Mesenteric fat pad (tissue), 1 donor: ENCODE results near the gene KANK2. TPM values are rescaled to one million over a fixed set of nuclear protein-coding genes. Genes with fewer than 3 reads are reported as not detected.

Source experiments
- DNase-seq: peaks from one replicate; pipeline ENCODE4 v3.0.0-alpha.2; 2020; ENCODE audit warnings: low spot score
- total RNA-seq: library from RNA; stranded (reverse); fragmentation: NEBNext Ultra II Directional; extraction: Animal tissue kit (Norgen Biotek cat#: 25700); gene quantifications from one replicate; pipeline ENCODE4 v1.2.1, GENCODE V29; 2021
- donor health status: DM: yes; HTN: yes; CAD: no.

Gene KANK2
- total RNA-seq, 1 donor from 2014 or later = 121 TPM

DNA sequence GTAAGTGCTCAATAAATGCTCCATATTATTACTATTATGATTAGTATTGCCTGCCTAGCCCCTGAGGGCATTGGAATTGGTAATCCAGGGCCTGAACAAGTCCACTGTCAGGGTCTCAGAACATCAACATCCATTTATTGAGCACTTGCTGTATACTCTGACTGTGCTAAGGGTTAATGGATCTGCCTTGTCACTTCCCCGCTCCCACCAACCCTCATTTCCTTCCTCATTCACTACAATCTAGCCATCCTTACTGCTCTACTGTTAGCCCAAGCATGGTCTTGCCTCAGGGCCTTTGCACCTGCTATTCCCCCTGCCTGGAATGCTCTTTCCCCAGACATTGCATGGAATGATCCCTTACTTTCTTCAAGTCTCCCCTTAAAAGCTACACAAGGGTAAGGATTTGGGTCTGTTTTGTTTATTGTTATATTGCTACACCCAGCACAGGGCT is 29.4 kb upstream of the KANK2 start:
- DNase-seq = no peak

GRCh38 chr19:11225815-11226214 is 28.5 kb upstream of the KANK2 start:
- DNase-seq = no peak

GRCh38 chr19:11225172-11225571 is 27.8 kb upstream of the KANK2 start:
- no peak for DNase-seq

- no peak for DNase-seq
Measured at GRCh38 chr19:11224429-11224828, 27.1 kb upstream of the KANK2 start.

DNA sequence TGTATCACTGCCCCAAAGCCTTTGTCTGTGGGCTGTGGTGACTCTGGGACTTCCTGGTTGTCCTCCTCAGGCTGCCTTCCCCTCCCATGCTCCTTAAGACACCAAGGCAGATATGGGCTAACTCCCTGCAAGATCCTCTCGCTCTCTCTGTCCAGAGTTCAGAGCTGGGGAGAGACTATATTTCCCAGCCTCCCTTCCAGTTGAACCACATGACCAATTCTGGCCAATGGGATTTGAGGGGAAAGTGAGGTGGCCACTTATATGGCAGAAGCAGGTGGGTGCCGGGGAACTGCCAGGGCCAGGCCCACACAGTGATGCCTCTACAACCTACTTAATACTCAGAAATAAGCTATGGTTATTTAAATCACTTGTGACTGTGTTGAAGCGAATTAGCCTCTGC is 25.9 kb upstream of the KANK2 start:
- no peak for DNase-seq

GRCh38 chr19:11221082-11221598 is 23.8 kb upstream of the KANK2 start:
- no peak for DNase-seq

GRCh38 chr19:11214387-11214786 is 17.0 kb upstream of the KANK2 start:
- no peak for DNase-seq

GRCh38 chr19:11210656-11210928 is 13.2 kb upstream of the KANK2 start:
- DNase-seq = no peak

- no peak for DNase-seq
Measured at GRCh38 chr19:11209839-11210655, 12.7 kb upstream of the KANK2 start.

DNA sequence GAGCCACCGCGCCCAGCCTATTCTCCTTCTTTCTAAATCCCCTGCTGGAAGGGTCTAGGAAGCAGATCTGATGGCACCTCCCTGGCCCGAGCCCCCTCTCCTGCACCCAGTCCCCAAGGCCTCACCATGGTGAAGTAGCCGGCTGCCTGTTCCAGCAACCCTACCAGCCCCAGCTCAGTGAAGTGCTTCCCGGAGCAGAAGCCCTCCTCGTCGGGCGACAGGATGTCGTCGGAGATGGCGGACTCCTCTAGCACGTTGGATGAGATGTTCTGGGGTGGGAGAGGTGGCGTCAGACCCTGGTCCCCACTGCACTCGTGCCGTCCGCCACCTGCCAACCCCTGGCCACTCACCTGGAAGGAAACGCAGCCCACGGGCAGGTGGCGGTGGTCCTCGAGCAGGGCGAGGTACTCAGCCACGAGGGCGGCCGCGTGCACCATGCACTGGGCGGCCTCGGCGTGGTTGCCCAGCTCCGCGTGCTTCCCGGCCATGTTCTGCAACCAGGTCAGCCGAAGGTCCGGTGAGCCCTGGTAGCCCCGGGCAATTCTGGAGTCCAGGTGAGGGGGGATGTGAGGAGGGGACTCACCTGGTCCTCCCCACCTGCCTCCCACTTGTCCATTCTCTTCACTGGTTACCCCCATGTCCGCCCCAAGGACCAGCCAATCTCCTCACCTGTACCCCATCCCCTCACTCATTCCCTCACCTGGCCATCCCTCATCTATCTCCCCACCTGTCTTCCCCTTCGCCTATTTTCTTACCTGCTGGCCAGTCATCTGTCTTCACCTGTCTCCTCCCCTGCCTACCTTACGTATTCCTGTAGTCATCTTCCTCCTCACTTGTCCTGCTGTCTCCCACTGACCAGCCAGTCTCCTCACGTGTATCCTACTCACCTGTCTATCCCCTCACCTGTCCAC is 11.5 kb upstream of the KANK2 start:
- DNase-seq = no peak

GRCh38 chr19:11205939-11206570 is 8.7 kb upstream of the KANK2 start:
- no peak for DNase-seq

DNA sequence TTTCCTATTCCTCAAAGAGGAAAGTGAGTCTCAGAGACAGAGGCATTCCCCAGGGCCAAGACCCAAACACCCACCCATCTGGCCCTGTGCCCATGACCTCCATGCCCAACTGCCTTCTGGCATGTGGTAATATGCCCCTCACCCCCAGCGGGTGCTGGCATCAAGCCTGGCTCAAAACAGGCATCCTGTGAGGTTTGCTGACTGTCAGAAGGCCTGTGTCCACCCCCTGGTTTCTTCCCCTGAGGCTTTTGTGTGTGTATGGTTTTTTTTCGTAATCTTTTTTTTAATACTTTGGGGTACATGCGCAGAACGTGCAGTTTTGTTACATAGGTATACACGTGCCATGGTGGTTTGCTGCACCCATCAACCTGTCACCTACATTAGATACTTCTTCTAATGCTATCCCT is 7.6 kb upstream of the KANK2 start:
- no peak for DNase-seq

GRCh38 chr19:11204076-11204602 is 6.8 kb upstream of the KANK2 start:
- DNase-seq = no peak

DNA sequence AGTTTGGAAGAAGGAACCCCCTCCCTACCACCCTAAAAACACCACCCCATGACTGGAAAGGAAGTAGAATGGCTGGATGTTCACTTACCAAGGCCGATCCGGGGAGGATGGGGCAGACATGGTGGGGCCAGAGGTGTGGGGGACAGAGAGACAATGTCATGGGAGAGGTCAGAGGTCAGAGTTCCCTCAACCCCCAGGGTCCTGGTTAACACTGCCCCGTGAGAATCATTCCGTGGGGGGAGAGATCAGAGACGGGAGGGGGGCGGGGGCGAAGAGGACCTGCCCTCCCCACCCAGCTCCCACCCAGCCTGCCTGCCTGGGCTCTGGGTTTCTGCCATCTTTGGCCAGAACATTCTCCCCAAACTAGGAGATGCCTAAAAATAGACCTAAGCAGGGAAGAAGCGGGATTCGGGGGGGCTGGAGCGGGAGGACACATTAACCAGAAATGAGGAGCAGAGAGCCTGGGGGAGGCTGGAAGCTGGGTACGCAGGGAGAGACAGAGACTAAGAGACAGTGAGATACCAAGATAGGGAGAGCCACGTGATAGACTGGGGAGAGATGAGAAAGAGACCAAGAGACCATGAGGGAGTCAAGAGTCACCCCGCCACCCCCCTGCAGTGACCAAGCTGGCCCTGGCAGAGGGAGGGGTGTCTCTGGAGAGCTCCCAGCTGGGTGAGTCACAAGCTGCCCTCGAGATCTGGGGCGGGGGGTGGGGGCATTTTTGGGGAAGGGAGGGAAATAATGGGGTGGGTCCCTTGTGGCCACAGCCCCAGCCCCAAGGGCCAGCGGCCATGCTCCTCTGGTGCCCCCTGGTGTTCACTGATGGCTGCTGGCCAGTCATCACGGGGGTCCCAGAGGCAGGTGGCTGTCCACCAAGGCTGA is 6.1 kb upstream of the KANK2 start:
- DNase-seq = no peak

DNA sequence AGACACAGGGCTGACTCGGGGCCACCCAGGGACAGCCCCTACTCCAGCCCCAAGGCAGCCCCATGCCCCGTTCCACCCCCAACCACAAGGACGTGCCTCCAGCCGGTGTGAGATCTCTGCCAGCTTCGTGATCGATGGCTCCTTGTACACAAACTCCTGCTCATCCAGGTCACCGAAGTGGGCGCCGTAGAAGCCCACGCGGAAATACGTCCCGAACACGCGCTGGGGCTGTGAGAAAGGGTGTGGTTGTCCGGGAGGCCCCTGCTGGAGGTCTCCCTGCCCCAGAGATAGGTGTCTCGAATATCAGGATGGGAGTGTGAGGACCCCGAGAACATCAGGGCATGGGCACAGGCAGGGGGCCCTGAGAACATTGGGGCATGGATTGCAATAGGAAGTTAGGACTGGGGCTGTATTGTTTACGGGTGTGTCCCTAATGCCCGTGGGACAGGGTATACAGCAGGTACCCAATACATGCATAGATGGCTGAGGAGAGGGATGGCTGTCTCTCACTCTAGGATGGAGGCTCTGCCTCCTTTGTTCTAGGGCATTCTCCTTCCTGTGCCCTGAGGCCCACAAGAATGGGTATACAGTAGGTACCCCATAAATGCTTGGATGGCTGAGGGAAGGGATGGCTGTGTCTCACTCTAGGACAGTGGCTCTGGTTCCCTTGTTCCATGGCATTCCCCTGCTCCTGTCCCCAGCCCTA is 5.3 kb upstream of the KANK2 start:
- DNase-seq = no peak

DNA sequence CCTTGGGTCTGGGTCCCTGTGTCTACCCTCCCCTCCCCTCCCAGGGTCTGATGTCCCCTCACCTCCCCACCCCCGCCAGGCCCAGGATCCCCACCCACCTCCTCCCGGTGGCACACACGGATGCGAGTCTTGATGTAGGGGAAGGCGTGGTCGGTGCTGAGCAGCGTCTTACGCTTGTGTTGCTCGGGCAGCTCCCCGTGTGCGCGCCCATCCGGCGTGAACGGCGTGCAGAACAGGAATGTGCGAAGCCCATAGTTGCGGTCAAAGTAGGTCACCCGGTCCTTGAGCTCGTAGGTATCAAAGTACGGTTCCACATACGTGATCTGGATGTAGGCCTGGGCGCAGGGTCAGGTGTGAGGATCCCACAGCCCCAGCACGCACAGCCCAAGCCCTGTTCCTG is 4.4 kb upstream of the KANK2 start:
- DNase-seq = no peak

GRCh38 chr19:11200931-11201330 is 3.6 kb upstream of the KANK2 start:
- DNase-seq = no peak

DNA sequence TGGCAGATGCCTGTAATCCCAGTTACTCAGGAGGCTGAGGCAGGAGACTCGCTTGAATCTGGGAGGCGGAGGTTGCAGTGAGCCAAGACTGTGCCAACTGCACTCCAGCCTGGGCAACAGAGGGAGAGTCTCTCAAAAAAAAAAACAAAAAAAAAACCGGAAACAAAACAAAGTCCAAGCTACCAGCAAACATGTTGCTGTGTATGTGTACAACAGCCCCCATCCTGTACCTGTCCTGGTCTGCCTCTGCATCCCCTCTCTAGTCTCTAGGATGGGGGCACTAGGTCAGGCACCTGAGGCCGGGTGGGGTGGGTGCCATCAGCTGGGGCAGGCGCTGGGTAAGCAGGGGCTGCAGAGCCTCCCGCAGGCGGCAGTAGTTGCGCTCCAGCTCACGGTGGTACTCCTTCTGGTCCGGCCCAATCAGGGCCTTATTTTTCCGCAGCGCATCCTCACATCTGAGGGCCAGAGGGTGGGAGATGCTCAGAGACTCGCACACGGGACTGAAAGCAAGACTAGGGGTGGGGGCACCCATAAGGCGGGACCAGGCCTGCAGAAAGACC is 2.8 kb upstream of the KANK2 start:
- no peak for DNase-seq

DNA sequence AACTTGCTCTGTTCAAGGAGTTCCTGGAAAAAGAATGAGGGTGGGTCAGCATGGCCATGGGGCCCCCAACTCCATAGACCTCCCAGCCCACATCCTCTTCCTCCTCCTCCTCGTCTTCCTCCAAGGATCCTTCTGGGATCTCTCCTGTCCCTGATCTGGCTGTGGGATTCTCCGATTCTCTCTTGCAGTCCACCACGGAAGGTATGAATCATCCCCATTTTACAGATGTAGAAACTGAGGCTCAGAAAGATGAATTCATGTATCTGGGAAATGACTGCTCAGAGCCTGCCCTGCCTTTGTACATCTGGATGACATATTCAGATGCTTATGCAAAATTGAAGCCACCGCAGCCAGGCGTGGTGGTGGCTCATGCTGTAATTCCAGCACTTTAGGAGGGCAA is 2.2 kb upstream of the KANK2 start:
- DNase-seq = no peak
